OCI-LY1 (cell line): ENCODE results near the gene GAMT.
A peak's percentile ranks its signal among the peaks of the same experiment; 100 is the strongest.

Source experiments
- H2AFZ ChIP-seq: fragments of 200-600 bp; sonication (generic), shearing (Covaris generic); 2 replicates; pipeline ENCODE4 v1.6.0; 2014; ENCODE audit warnings: antibody characterized with exemption, mild to moderate bottlenecking, low read length
- H3F3A ChIP-seq: fragments of 200-600 bp; sonication (generic), shearing (Covaris generic); 2 replicates; pipeline ENCODE4 v1.6.0; 2014; ENCODE audit warnings: mild to moderate bottlenecking, antibody characterized with exemption, low read length, moderate library complexity; ENCODE audit not compliant: insufficient read depth
- H3K27ac ChIP-seq: fragments of 200-600 bp; sonication (generic); 2 replicates; pipeline ENCODE4 v1.5.1; 2014; ENCODE audit warnings: low read length, mixed run types, mild to moderate bottlenecking, low read depth; ENCODE audit not compliant: poor library complexity, severe bottlenecking
- H3K27me3 ChIP-seq: fragments of 200-600 bp; sonication (generic); 2 replicates; pipeline ENCODE4 v1.6.0; 2014; ENCODE audit warnings: antibody characterized with exemption, mild to moderate bottlenecking, low read length, moderate library complexity; ENCODE audit not compliant: insufficient read depth
- H3K36me3 ChIP-seq: fragments of 200-600 bp; sonication (generic); 2 replicates; pipeline ENCODE4 v1.6.1; 2014; ENCODE audit warnings: mild to moderate bottlenecking, antibody characterized with exemption, low read length, moderate library complexity, mixed read lengths; ENCODE audit not compliant: insufficient read depth
- H3K4me1 ChIP-seq: fragments of 200-600 bp; sonication (generic); 2 replicates; pipeline ENCODE4 v1.5.1; 2014; ENCODE audit warnings: mild to moderate bottlenecking, low read length, moderate library complexity; ENCODE audit not compliant: insufficient read depth, severe bottlenecking
- H3K4me2 ChIP-seq: fragments of 200-600 bp; sonication (generic), shearing (Covaris generic); 2 replicates; pipeline ENCODE4 v1.6.1; 2014; ENCODE audit warnings: low read length
- H3K4me3 ChIP-seq: fragments of 200-600 bp; sonication (generic); 2 replicates; pipeline ENCODE4 v1.5.1; 2014; ENCODE audit warnings: low read length, low read depth, mild to moderate bottlenecking, mixed read lengths; ENCODE audit not compliant: poor library complexity, severe bottlenecking
- H3K79me2 ChIP-seq: fragments of 200-600 bp; shearing (Covaris generic); 2 replicates; pipeline ENCODE4 v1.6.1; 2016; ENCODE audit warnings: mixed run types, low read length, mixed read lengths; ENCODE audit not compliant: insufficient read depth
- H3K9ac ChIP-seq: fragments of 200-600 bp; sonication (generic), shearing (Covaris generic); 2 replicates; pipeline ENCODE4 v1.6.1; 2014; ENCODE audit warnings: mild to moderate bottlenecking, low read length, mixed read lengths
- H3K9me2 ChIP-seq: fragments of 200-600 bp; sonication (generic), shearing (Covaris generic); 2 replicates; pipeline ENCODE4 v1.6.1; 2014; ENCODE audit warnings: low read depth, mild to moderate bottlenecking, low read length, mixed read lengths
- H3K9me3 ChIP-seq: fragments of 200-600 bp; shearing (Covaris generic); 2 replicates; pipeline ENCODE4 v1.6.1; 2014; ENCODE audit warnings: low read length, mixed read lengths
- H4K20me1 ChIP-seq: fragments of 200-600 bp; sonication (generic), shearing (Covaris generic); 2 replicates; pipeline ENCODE4 v1.6.0; 2016; ENCODE audit warnings: mild to moderate bottlenecking, low read length; ENCODE audit not compliant: insufficient read depth
- CTCF ChIP-seq: fragments of 200-600 bp; sonication (generic), shearing (Covaris generic); IDR thresholded peaks from 2 replicates; pipeline ENCODE4 v1.5.1; 2017; ENCODE audit warnings: mild to moderate bottlenecking, antibody characterized with exemption, low read length, moderate library complexity, mixed read lengths
- EZH2 ChIP-seq: fragments of 200-600 bp; sonication (generic), shearing (Covaris generic); IDR thresholded peaks from 2 replicates; pipeline ENCODE4 v1.8.0; 2017; ENCODE audit warnings: borderline replicate concordance, mixed run types, mild to moderate bottlenecking, antibody characterized with exemption, low read length, moderate library complexity, mixed read lengths

Gene GAMT

GRCh38 chr19:1360126-1360817, 41.1 kb downstream of the GAMT start:
- H3K9ac ChIP-seq: no peak overlapping the region
- no peak overlapping the region for H3K27ac ChIP-seq
- no peaks in the 10 kb centered on the region for H4K20me1 ChIP-seq
- peaks cover 28% of the 10 kb centered on the region for H3K4me1 ChIP-seq
- no peak overlapping the region for H2AFZ ChIP-seq
- no peak for TF ChIP-seq CTCF
- TF ChIP-seq EZH2: no peak
- H3K4me3 ChIP-seq: no peak overlapping the region
- H3K9me3 ChIP-seq: no peaks in the 10 kb centered on the region
- H3K27me3 ChIP-seq: no peaks in the 10 kb centered on the region
- H3K4me2 ChIP-seq: no peak overlapping the region
- H3K9me2 ChIP-seq: no peaks in the 10 kb centered on the region
- no peaks in the 10 kb centered on the region for H3K79me2 ChIP-seq
- H3K36me3 ChIP-seq: peaks cover 72% of the 10 kb centered on the region; the same call in 1 of the 2 replicates
- no peaks in the 10 kb centered on the region for H3F3A ChIP-seq

GRCh38 chr19:1357531-1358109, 43.7 kb downstream of the GAMT start:
- Histone ChIP-seq H2AFZ (no peak overlapping the region), H3F3A (no peaks in the 10 kb centered on the region), H4K20me1 (no peaks in the 10 kb centered on the region), H3K9me3 (no peaks in the 10 kb centered on the region), H3K27me3 (no peaks in the 10 kb centered on the region), H3K79me2 (no peaks in the 10 kb centered on the region), H3K4me1 (peaks cover 18% of the 10 kb centered on the region), H3K9me2 (no peaks in the 10 kb centered on the region), H3K4me3 (no peak overlapping the region), H3K9ac (no peak overlapping the region), H3K36me3 (peaks cover 61% of the 10 kb centered on the region; the same call in 1 of the 2 replicates), H3K27ac (no peak overlapping the region), H3K4me2 (no peak overlapping the region)
- TF ChIP-seq EZH2 (no peak), CTCF (no peak)

- peak overlapping the region; percentile 87; the same call in 1 of the 2 replicates for H3K4me2 ChIP-seq
- peak overlapping the region; percentile 98 for H3K4me3 ChIP-seq
- H3K36me3 ChIP-seq: peaks cover 50% of the 10 kb centered on the region; the same call in 1 of the 2 replicates
Observed at GRCh38 chr19:1356508-1356865, 44.9 kb downstream of the GAMT start.

More at GRCh38 chr19:1356508-1356865, 44.9 kb downstream of the GAMT start:
- H3F3A ChIP-seq: no peaks in the 10 kb centered on the region
- H3K9me3 ChIP-seq: no peaks in the 10 kb centered on the region
- H2AFZ ChIP-seq: no peak overlapping the region
- no peaks in the 10 kb centered on the region for H3K9me2 ChIP-seq
- no peaks in the 10 kb centered on the region for H4K20me1 ChIP-seq
- H3K9ac ChIP-seq: no peak overlapping the region
- no peaks in the 10 kb centered on the region for H3K27me3 ChIP-seq
- peaks cover 18% of the 10 kb centered on the region for H3K4me1 ChIP-seq
- TF ChIP-seq EZH2: no peak
- H3K27ac ChIP-seq: no peak overlapping the region
- no peaks in the 10 kb centered on the region for H3K79me2 ChIP-seq
